SU-DHL-6 (cell line): ENCODE measurements around the gene FBXO8.
"Not testable (repeated sequence)": the region's sequence is repeated elsewhere in the genome, so short reads cannot be mapped to it uniquely, and the experiment has no call there.

Experiments used
- H2AFZ ChIP-seq: fragments of 200-600 bp; sonication (generic); 2 replicates; pipeline ENCODE4 v1.6.1; 2014; ENCODE audit warnings: low read depth, mild to moderate bottlenecking, moderate library complexity, mixed read lengths, antibody characterized with exemption, low read length; ENCODE audit not compliant: severe bottlenecking
- H3F3A ChIP-seq: fragments of 200-600 bp; shearing (Covaris generic); 2 replicates; pipeline ENCODE4 v1.6.0; 2016; ENCODE audit warnings: antibody characterized with exemption, mild to moderate bottlenecking; ENCODE audit not compliant: insufficient read depth
- H3K27ac ChIP-seq: fragments of 200-600 bp; sonication (generic); 2 replicates; pipeline ENCODE4 v1.5.1; 2016; ENCODE audit warnings: low read depth, mild to moderate bottlenecking, low read length, moderate library complexity, mixed read lengths
- H3K27me3 ChIP-seq: fragments of 200-600 bp; sonication (generic), shearing (Covaris generic); 2 replicates; pipeline ENCODE4 v1.6.0; 2014; ENCODE audit warnings: mild to moderate bottlenecking, low read length
- H3K36me3 ChIP-seq: fragments of 200-600 bp; sonication (generic); 2 replicates; pipeline ENCODE4 v1.6.1; 2014; ENCODE audit warnings: mild to moderate bottlenecking, low read length, mixed read lengths
- H3K4me2 ChIP-seq: fragments of 300-600, 200-600 bp; shearing (Covaris generic), sonication (generic); 2 replicates; pipeline ENCODE4 v1.6.0; 2014; ENCODE audit warnings: low read length, low read depth, mild to moderate bottlenecking; ENCODE audit not compliant: poor library complexity, severe bottlenecking
- H3K4me3 ChIP-seq: fragments of 200-600 bp; sonication (generic); 2 replicates; pipeline ENCODE4 v1.5.1; 2014; ENCODE audit warnings: antibody characterized with exemption, low read length, mild to moderate bottlenecking, mixed read lengths; ENCODE audit not compliant: insufficient read depth, poor library complexity, severe bottlenecking
- H3K79me2 ChIP-seq: fragments of 200-600 bp; sonication (generic); 2 replicates; pipeline ENCODE4 v1.6.1; 2014; ENCODE audit warnings: mild to moderate bottlenecking, low read length, moderate library complexity; ENCODE audit not compliant: insufficient read depth
- H3K9ac ChIP-seq: fragments of 200-600 bp; sonication (generic); 2 replicates; pipeline ENCODE4 v1.7.0; 2014; ENCODE audit warnings: mild to moderate bottlenecking, low read length
- H3K9me2 ChIP-seq: fragments of 200-600 bp; sonication (generic); replicated peaks from 2 replicates; pipeline ENCODE4 v1.6.1; 2014; ENCODE audit warnings: low read length; ENCODE audit not compliant: insufficient read depth
- H3K9me3 ChIP-seq: fragments of 200-600 bp; sonication (generic); 2 replicates; pipeline ENCODE4 v1.6.1; 2014; ENCODE audit warnings: low read length, mixed read lengths; ENCODE audit not compliant: insufficient read depth
- H4K20me1 ChIP-seq: fragments of 200-600 bp; sonication (generic); 2 replicates; pipeline ENCODE4 v1.6.1; 2014; ENCODE audit warnings: low read depth, mild to moderate bottlenecking, antibody characterized with exemption, low read length, moderate library complexity, mixed read lengths
- EZH2phosphoT487 ChIP-seq: fragments of 200-600 bp; sonication (generic), shearing (Covaris generic); conservative IDR thresholded peaks from 2 replicates; pipeline ENCODE4 v1.6.1; 2018; ENCODE audit warnings: mild to moderate bottlenecking, antibody characterized with exemption, low read length, moderate library complexity, mixed read lengths
- TF ChIP-seq, protein P1 (sequence below): fragments of 200-600 bp; sonication (generic); IDR thresholded peaks from one replicate; pipeline ENCODE4 v1.5.1; 2017; ENCODE audit warnings: antibody characterized with exemption, mild to moderate bottlenecking, low read length, moderate library complexity; ENCODE audit not compliant: insufficient read depth, poor library complexity, severe bottlenecking

Gene FBXO8

DNA sequence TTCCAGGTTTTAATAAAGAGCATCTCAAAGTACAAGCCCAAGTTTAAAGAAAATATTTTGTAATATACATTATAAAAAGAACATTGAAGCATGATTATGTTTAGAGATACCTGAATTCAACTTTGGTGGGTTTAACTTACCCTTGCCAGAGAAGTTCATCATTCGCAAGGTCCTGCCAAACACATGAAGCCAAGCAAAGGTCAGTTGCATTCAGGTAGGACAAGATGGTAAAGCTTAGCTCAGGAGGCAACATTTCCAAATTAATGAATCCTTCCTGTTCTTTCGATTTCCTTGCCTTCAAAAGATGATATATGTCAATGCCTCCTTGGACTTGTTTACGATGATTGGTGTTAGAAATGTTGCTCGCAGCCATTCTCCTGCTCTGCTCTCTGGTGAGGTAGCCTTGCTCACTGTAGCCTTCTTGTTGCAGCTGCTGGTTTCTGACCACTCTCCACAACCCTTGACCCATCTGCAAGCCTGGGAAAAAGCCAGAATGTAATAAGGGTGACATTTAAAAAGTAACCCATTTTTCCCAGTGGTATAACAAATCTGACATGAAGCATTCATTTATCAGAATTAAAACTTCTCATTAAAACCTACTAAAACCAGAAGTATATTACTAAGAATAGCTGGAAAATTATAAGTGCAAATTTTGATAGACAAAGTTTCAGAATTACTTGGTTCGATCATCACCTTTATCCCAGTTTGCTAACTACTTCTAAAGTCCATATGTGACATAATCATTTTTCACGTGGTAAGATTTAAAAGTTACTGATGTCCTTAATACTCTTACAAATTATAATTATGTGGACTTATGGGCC, 20.6 kb downstream of the FBXO8 start:
- no peak overlapping the region for H3K4me3 ChIP-seq
- no peaks in the 10 kb centered on the region for H3K9me2 ChIP-seq
- H3K9ac ChIP-seq = no peak overlapping the region
- no peaks in the 10 kb centered on the region; the same call in 1 of the 2 replicates for H3K36me3 ChIP-seq
- H3K27me3 ChIP-seq = no peaks in the 10 kb centered on the region
- H3K79me2 ChIP-seq = peaks cover 5% of the 10 kb centered on the region; the same call in 1 of the 2 replicates
- H2AFZ ChIP-seq = no peak overlapping the region
- H4K20me1 ChIP-seq = no peaks in the 10 kb centered on the region; the same call in 1 of the 2 replicates
- H3F3A ChIP-seq = 0 out of 2 replicates have a peak, but pooled peaks cover 5% of the 10 kb centered on the region
- H3K4me2 ChIP-seq = no peak overlapping the region
- H3K27ac ChIP-seq = no peak overlapping the region
- no peak for TF ChIP-seq EZH2phosphoT487
- TF ChIP-seq, protein P1, sequence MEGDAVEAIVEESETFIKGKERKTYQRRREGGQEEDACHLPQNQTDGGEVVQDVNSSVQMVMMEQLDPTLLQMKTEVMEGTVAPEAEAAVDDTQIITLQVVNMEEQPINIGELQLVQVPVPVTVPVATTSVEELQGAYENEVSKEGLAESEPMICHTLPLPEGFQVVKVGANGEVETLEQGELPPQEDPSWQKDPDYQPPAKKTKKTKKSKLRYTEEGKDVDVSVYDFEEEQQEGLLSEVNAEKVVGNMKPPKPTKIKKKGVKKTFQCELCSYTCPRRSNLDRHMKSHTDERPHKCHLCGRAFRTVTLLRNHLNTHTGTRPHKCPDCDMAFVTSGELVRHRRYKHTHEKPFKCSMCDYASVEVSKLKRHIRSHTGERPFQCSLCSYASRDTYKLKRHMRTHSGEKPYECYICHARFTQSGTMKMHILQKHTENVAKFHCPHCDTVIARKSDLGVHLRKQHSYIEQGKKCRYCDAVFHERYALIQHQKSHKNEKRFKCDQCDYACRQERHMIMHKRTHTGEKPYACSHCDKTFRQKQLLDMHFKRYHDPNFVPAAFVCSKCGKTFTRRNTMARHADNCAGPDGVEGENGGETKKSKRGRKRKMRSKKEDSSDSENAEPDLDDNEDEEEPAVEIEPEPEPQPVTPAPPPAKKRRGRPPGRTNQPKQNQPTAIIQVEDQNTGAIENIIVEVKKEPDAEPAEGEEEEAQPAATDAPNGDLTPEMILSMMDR = no peak
- H3K9me3 ChIP-seq = no peaks in the 10 kb centered on the region

DNA sequence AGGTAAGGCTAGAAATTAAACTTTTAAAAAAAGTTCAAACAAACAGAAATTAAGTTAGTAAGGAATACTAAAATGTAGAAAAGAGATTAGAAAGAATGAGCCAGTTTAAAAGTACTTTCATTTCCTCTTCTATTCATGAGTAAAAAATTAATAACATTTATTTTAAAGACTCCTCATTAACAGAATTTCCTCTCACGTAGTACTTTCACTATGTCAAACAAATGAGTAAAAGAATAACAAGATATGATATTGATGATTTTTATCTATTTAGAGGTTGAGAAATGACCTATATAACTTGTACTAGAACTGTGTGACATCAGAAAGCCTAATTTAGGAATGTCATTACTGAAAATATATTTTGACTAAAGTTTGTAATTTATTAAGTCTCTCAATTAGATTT, 22.0 kb downstream of the FBXO8 start:
- H3K4me3 ChIP-seq, H3K79me2 ChIP-seq, H3K27ac ChIP-seq, H3K36me3 ChIP-seq, H3K9ac ChIP-seq, H3F3A ChIP-seq, H4K20me1 ChIP-seq, H2AFZ ChIP-seq, H3K9me3 ChIP-seq, H3K27me3 ChIP-seq, H3K9me2 ChIP-seq: not testable (repeated sequence)
- peak overlapping the region; percentile 22 for H3K4me2 ChIP-seq

DNA sequence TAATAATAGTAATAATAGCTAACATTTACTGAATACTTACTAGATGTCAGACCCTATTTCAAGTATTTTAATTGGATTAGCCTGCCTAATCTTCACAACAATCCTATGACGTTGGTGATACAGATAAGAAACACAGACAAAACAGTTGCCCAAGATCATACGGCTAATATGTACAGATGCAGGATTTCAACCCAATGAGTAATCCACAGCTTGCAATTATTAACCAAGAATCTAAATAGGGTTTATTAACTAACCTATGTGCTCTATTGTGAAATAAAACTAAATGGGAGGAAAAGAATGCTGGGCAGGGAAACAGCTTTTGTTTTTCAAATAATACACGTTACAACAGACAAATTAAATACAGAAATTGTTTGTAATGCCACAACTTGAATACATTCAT, 23.4 kb downstream of the FBXO8 start:
- H3K9ac ChIP-seq = no peak overlapping the region
- TF ChIP-seq, protein P1 = no peak
- TF ChIP-seq EZH2phosphoT487 = no peak

DNA sequence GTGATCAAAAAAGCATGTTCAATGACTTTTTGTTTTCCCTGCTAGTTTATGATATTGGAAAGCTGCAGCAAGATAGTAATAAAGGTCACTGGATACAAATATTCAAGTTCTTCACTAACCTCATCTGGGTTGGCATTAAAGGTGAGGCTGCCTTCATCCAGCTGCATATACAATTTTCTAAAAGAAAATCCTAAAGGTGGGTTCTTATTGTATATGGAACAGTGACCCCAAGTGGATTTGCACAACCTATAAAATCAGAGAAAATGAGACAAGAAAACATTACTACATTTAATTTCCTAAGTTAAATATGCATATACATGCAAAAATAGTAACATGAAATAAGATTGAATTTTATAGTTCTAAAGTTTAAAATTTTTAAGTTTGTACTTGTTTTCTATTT, 23.9 kb downstream of the FBXO8 start:
- H3K36me3 ChIP-seq = no peaks in the 10 kb centered on the region; the same call in 1 of the 2 replicates
- H4K20me1 ChIP-seq = no peaks in the 10 kb centered on the region; the same call in 1 of the 2 replicates
- TF ChIP-seq, protein P1 = no peak
- no peak for TF ChIP-seq EZH2phosphoT487
- no peak overlapping the region for H2AFZ ChIP-seq
- no peak overlapping the region for H3K9ac ChIP-seq
- no peak overlapping the region for H3K4me2 ChIP-seq
- H3F3A ChIP-seq = 0 out of 2 replicates have a peak, but pooled peaks cover 5% of the 10 kb centered on the region
- no peaks in the 10 kb centered on the region for H3K9me2 ChIP-seq
- H3K27me3 ChIP-seq = no peaks in the 10 kb centered on the region
- no peak overlapping the region for H3K4me3 ChIP-seq
- H3K27ac ChIP-seq = no peak overlapping the region
- H3K79me2 ChIP-seq = peaks cover 2% of the 10 kb centered on the region; the same call in 1 of the 2 replicates
- H3K9me3 ChIP-seq = no peaks in the 10 kb centered on the region

More for the DNA sequence above, 23.4 kb downstream of the FBXO8 start:
- Histone ChIP-seq H3K27me3 (no peaks in the 10 kb centered on the region), H3K4me3 (no peak overlapping the region), H4K20me1 (no peaks in the 10 kb centered on the region; the same call in 1 of the 2 replicates), H2AFZ (no peak overlapping the region), H3K9me3 (no peaks in the 10 kb centered on the region), H3K4me2 (no peak overlapping the region), H3F3A (0 out of 2 replicates have a peak, but pooled peaks cover 5% of the 10 kb centered on the region), H3K79me2 (peaks cover 5% of the 10 kb centered on the region; the same call in 1 of the 2 replicates), H3K9me2 (no peaks in the 10 kb centered on the region), H3K27ac (no peak overlapping the region), H3K36me3 (no peaks in the 10 kb centered on the region; the same call in 1 of the 2 replicates)
